A673 (cell line): ENCODE results near the gene OAS2.

ENCODE experiments used
- CTCF ChIP-seq: fragments of 300-800, 200-600 bp; sonication (generic); conservative IDR thresholded peaks from 2 replicates; pipeline ENCODE4 v1.5.1; 2017; ENCODE audit warnings: low read depth, mild to moderate bottlenecking, antibody characterized with exemption, low read length, moderate library complexity, mixed read lengths
- EZH2 ChIP-seq: fragments of 200-600 bp; sonication (generic); IDR thresholded peaks from 2 replicates; pipeline ENCODE4 v1.6.1; 2017; ENCODE audit warnings: borderline replicate concordance, low read depth, mild to moderate bottlenecking, mixed read lengths, antibody characterized with exemption, low read length; ENCODE audit not compliant: poor library complexity, severe bottlenecking

GRCh38 chr12:112987561-112987960 is 9.2 kb downstream of the OAS2 start:
- TF ChIP-seq CTCF (no peak), EZH2 (no peak)
